ENCODE data around the gene ONECUT3. TPM values are rescaled to one million over a fixed set of nuclear protein-coding genes. Genes with fewer than 3 reads are reported as not detected.

The ONECUT3 gene
- total RNA-seq, 2 experiments from 2014 or later: not detected

DNA sequence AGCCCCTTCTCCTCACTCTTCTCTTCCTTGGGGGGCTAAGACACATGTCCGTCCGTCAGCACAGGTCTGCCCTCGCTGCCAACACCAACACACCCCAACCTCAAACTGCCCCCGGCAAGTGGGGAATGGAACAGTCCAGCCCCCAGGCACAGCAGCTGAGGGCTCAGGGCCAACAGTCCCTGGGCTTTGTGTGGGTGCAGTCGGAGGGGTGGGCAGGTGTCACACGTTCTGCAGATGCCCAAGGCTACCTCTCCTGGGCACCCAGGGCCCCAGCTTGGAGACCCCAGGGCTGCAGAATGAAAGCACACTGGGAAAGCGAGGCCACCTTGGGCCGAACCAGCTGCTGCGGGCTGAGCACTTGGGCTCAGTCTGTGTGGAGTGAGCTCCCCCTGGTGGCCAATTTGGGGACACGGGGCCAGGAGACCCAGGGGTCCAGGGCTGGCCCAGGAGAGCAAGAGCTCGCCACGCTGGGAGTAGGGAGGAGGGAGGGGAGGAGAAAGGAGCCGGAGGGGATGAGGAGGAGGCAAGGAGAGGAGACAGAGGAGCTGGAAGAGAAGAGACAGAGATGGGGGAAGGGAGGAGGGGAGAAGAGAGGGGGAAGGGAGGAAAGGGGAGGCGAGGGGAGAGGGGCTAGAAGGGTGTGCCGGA lies 72.7 kb downstream of the ONECUT3 start:
- H3K4me1 Mint-ChIP-seq (ENCODE audit: low read depth): peaks cover 5% of the 10 kb centered on the region
- peak; percentile 83 for DNase-seq
- ChIA-PET CTCF (interaction anchor here (0.8 to 5.0 kb wide), 41 partner anchors 8 to 280 kb away, joined by 3 to 57 read pairs (median 5); partner anchors contain the start of genes ATP8B3, MBD3 and REXO1), POLR2A (interaction anchor here (1.0 to 1.1 kb wide), 3 partner anchors 21 to 173 kb away, joined by 3 to 5 read pairs (median 3); partner anchors contain the start of gene TCF3)
- intact Hi-C loops (cut with micrococcal nuclease): no loop called here
- H3K27ac Mint-ChIP-seq: no peak overlapping the region
- H3K4me3 Mint-ChIP-seq: no peak overlapping the region
- peaks cover 19% of the 10 kb centered on the region for H3K36me3 Mint-ChIP-seq (ENCODE audit: low read depth)
- TF ChIP-seq, protein P1, sequence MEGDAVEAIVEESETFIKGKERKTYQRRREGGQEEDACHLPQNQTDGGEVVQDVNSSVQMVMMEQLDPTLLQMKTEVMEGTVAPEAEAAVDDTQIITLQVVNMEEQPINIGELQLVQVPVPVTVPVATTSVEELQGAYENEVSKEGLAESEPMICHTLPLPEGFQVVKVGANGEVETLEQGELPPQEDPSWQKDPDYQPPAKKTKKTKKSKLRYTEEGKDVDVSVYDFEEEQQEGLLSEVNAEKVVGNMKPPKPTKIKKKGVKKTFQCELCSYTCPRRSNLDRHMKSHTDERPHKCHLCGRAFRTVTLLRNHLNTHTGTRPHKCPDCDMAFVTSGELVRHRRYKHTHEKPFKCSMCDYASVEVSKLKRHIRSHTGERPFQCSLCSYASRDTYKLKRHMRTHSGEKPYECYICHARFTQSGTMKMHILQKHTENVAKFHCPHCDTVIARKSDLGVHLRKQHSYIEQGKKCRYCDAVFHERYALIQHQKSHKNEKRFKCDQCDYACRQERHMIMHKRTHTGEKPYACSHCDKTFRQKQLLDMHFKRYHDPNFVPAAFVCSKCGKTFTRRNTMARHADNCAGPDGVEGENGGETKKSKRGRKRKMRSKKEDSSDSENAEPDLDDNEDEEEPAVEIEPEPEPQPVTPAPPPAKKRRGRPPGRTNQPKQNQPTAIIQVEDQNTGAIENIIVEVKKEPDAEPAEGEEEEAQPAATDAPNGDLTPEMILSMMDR (IDR thresholded peaks at IDR 0.05): peak; percentile 83
- H3K9me3 Mint-ChIP-seq: no peaks in the 10 kb centered on the region
- no peaks in the 10 kb centered on the region for H3K27me3 Mint-ChIP-seq
- peak; percentile 93 for ATAC-seq

DNA sequence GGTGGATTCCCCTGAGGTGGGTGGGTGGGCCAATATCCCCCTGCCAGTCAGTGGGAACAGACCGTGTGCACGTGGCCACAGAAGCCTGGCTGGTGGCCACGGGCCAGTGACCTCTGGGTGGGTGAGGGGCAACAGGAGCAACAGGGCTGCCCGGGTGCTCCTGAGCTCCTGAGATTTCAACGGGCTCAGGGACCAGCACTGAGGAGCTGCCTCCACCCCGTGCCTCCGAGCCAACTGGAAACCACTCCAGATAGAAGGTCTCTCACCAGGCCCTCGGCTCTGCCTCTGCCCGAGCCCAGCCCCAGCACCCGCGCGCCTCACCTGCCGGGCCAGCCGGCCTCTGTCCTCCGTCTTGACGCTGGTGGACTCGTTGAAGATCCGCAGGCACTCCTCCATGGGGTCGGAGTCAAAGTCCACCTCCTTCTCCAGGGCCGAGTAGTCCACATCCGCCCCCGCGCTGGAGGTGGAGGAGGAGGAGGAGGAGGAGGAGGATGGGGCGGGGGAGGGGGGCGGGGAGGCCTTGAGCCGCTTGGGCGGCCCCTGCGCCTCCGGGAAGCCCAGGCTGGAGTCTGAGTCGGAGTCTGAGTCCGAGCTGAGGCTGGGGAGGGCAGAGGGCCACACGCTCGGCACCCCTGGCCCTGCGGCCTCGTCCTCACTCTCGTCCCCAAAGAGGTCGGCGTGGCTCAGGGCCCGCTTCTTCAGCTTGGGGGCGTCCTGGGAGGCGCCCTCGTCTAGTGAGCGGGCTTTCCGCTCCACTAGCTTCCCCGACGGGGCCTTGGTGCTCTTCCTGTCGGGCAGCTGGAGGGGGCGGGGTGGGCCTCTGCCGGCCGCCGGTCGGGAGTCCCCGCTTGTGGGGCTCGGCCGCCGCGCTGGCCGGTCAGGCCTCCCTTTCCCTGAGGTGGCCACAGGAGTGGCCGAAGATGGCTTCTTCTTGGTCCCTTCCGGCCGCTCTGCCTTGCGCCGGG lies 73.5 kb downstream of the ONECUT3 start:
- ATAC-seq (no peak), DNase-seq (no peak)
- Mint-ChIP-seq H3K27me3 (no peaks in the 10 kb centered on the region), H3K36me3 (ENCODE audit: low read depth) (peaks cover 19% of the 10 kb centered on the region), H3K9me3 (no peaks in the 10 kb centered on the region), H3K27ac (no peak overlapping the region), H3K4me3 (no peak overlapping the region), H3K4me1 (ENCODE audit: low read depth) (peaks cover 5% of the 10 kb centered on the region)
- CTCF ChIA-PET: interaction anchor here (0.9 to 5.0 kb wide), 36 partner anchors 8 to 280 kb away, joined by 3 to 57 read pairs (median 4); partner anchors contain the start of genes ATP8B3, MBD3 and REXO1
- TF ChIP-seq, protein P1 (IDR thresholded peaks at IDR 0.05): no peak
- intact Hi-C loops (cut with micrococcal nuclease): no loop called here
- POLR2A ChIA-PET: interaction anchor here (0.6 to 1.4 kb wide), 5 partner anchors 16 to 174 kb away, joined by 3 to 5 read pairs (median 3); partner anchors contain the start of gene TCF3

DNA sequence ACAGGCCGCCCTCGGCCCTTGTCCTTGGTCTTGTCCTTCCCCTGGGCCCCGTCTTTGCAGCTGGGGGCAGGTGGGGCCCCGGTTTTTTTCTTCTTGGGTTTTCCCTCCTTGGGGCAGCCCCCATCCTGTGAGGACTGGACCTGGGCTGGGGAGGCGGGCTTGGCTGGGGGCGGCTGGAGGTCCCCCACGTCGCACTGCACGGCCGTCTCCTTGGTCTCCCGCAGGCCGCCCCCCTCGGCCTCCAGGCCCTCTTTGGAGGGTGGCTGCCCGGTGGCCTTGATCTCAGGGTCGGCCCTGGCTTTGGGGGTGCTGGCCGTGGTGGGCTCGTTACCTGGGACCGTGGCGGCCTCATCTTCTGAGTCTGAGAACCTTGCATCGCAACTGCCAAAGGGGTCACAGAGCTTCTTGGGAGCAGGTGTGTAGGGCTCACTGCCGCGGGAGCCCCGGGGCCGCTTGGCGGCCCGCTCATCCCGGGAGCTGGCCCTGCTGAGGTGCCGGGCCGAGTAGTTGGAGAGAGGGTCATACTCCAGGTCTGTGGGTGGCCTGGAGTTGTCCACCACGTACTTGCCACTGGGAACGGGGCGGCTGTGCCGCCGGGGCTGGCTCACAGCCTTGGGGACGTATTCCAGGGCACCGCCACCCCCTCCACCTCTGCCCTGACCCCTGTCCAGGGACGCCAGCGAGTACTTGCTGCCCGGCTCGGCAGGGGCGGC lies 74.4 kb downstream of the ONECUT3 start:
- POLR2A ChIA-PET: interaction anchor here (0.6 to 1.4 kb wide), 2 partner anchors 15 to 19 kb away, joined by 3 read pairs; no protein-coding TSS in a partner anchor
- intact Hi-C loops (cut with micrococcal nuclease): no loop called here

More for the DNA sequence above, 74.4 kb downstream of the ONECUT3 start:
- Mint-ChIP-seq H3K4me1 (ENCODE audit: low read depth) (peaks cover 5% of the 10 kb centered on the region), H3K27me3 (no peaks in the 10 kb centered on the region), H3K27ac (no peak overlapping the region), H3K36me3 (ENCODE audit: low read depth) (peaks cover 14% of the 10 kb centered on the region), H3K9me3 (no peaks in the 10 kb centered on the region), H3K4me3 (no peak overlapping the region)
- no peak for ATAC-seq
- TF ChIP-seq, protein P1 (IDR thresholded peaks at IDR 0.05): no peak
- CTCF ChIA-PET: interaction anchor here (1.2 to 5.0 kb wide), 5 partner anchors 10 to 39 kb away, joined by 3 to 57 read pairs (median 11); no protein-coding TSS in a partner anchor
- DNase-seq: no peak
